ENCODE results near the gene SH3PXD2A.

SH3PXD2A gene

DNA sequence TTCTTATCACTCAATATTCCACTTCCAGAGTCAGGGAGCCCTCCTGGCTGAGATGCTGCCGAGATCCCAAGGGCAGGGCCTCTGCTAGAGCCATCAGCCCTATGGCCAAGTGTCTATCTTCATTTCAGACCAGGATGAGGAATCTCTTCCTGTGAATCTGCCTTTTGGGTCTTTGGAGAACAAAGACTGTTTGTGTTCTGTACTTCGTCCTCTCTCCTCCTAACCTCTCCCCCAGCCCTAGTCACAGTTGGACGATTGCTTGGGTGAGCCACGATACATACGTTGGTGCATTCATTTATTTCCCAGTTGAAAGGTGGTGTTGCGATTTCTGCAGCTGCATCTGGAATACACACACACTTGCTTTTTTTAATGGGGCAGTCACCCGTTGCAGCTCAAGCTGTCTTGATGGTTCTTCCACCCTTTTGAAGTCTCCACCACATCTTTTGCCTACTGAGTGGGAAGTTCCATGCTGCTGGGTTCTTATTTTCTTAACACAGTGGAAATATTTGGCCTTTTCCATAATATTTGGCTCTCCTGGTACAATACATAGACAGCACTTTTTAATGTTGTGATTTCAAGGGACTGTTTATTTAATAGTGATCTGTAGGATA lies 26.7 kb downstream of the SH3PXD2A start:
- Histone ChIP-seq H3K27me3 (ENCODE audit: control insufficient read depth in 1 of 2, insufficient read depth in 2 of 2, low read length in 2 of 2) (no peaks in the 10 kb centered on the region), H3K4me1 (ENCODE audit: insufficient read depth, low read length) (peaks cover 11% of the 10 kb centered on the region), H3K9ac (ENCODE audit: low read length) (no peak overlapping the region), H3K36me3 (ENCODE audit: insufficient read depth, low read length) (no peaks in the 10 kb centered on the region), H3K9me3 (ENCODE audit: low read length) (no peaks in the 10 kb centered on the region), H3K4me3 (ENCODE audit: low read depth in 1 of 2, low read length in 2 of 2) (no peak overlapping the region), H3K27ac (ENCODE audit: low read depth, low read length) (no peak overlapping the region)

DNA sequence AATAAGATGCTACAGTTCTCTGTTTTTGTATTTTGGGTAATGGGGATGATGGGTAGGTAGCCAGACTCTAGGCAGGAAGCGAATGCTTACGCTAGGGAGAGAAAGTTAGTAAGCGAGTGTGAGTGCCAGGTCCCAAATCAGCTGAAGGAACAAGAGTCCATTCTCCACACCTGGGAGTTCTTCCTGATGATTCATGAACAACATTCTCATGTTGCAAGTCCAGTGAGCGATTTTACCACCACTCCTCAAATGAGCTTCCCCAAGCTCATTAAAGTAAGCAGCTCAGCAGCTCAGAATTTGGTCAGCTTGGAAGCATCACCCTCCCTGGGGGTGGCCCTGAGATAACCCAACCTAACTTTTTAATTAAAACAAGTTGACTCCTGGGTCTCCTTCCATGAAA lies 27.3 kb downstream of the SH3PXD2A start:
- Histone ChIP-seq H3K9ac (ENCODE audit: low read length) (no peak overlapping the region), H3K4me1 (ENCODE audit: insufficient read depth, low read length) (peaks cover 15% of the 10 kb centered on the region), H3K27ac (ENCODE audit: low read depth, low read length) (no peak overlapping the region), H3K9me3 (ENCODE audit: low read length) (no peaks in the 10 kb centered on the region), H3K4me3 (ENCODE audit: low read depth in 1 of 2, low read length in 2 of 2) (no peak overlapping the region), H3K36me3 (ENCODE audit: insufficient read depth, low read length) (no peaks in the 10 kb centered on the region), H3K27me3 (ENCODE audit: control insufficient read depth in 1 of 2, insufficient read depth in 2 of 2, low read length in 2 of 2) (no peaks in the 10 kb centered on the region)

DNA sequence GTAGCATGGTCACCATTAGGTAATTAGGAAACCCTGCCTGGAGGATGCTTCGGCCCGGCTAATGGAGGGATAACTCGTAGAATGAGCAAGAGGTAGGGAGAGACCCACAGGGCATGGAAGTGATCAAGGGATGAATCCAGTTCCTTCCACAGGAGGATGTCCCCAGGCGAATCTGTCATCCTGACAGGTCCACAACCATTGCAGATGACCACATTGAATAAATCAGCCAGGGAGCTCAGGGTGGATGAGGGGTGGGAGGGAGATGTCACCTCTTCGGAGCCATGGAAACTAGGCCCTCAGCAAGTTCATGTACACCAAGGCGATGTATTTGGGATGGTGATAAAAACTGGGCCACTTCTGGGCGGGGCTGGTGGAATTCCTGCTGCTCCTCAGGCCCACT lies 28.5 kb downstream of the SH3PXD2A start:
- Histone ChIP-seq H3K9ac (ENCODE audit: low read length) (no peak overlapping the region), H3K4me3 (ENCODE audit: low read depth in 1 of 2, low read length in 2 of 2) (no peak overlapping the region), H3K4me1 (ENCODE audit: insufficient read depth, low read length) (peaks cover 20% of the 10 kb centered on the region), H3K27ac (ENCODE audit: low read depth, low read length) (no peak overlapping the region), H3K36me3 (ENCODE audit: insufficient read depth, low read length) (no peaks in the 10 kb centered on the region), H3K27me3 (ENCODE audit: control insufficient read depth in 1 of 2, insufficient read depth in 2 of 2, low read length in 2 of 2) (no peaks in the 10 kb centered on the region), H3K9me3 (ENCODE audit: low read length) (no peaks in the 10 kb centered on the region)

DNA sequence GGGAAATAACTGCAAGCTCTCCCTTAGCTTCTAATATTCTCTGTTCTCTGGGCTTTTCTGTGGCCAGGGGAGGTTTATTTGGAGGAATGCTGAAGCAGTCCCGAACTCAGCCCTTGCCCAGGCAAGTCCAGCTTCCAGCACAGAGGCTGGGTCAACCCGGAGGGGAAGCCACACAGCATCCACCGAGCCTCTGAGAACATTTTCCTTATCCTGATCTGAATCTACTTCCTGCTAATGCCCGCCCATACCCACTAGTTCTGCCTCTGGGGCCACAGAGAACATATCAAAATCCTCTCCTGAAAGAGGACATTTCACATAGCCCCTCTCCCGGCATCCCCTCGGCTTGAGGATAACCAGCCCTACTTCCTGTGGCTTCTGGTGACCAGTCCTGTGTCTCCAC lies 31.1 kb downstream of the SH3PXD2A start:
- Histone ChIP-seq H3K27me3 (ENCODE audit: control insufficient read depth in 1 of 2, insufficient read depth in 2 of 2, low read length in 2 of 2) (no peaks in the 10 kb centered on the region), H3K36me3 (ENCODE audit: insufficient read depth, low read length) (no peaks in the 10 kb centered on the region), H3K4me1 (ENCODE audit: insufficient read depth, low read length) (peaks cover 39% of the 10 kb centered on the region), H3K4me3 (ENCODE audit: low read depth in 1 of 2, low read length in 2 of 2) (no peak overlapping the region), H3K27ac (ENCODE audit: low read depth, low read length) (no peak overlapping the region), H3K9me3 (ENCODE audit: low read length) (no peaks in the 10 kb centered on the region), H3K9ac (ENCODE audit: low read length) (no peak overlapping the region)

DNA sequence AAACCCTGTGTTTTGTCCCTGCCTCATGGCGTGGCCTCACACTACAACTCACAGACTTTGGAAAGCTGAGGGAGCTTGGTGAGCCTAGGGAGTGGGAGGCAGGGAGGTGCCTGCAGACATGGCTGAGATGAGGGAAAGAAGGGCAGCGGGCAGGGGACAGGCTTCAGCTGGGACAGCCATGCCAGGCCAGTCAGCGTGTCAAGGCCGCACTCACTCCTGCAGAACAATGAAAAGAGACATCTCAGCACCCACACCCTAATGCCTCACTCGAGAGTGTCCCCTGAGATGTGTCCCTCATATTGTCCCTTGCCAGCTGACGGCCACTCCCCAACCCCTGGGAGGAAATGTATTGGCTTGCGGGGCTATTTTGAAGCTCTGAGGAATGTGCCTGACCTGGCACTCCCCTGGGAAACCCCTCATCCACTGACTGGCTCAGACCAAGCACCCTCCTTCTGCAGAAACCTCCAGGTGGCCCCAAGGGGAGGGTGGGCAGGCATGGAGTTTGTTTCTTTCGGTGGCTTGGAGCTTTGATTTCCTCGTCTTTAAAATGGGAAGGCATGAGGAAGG lies 31.6 kb downstream of the SH3PXD2A start:
- H3K9ac ChIP-seq (ENCODE audit: low read length) = no peak overlapping the region
- H3K4me1 ChIP-seq (ENCODE audit: insufficient read depth, low read length) = peaks cover 44% of the 10 kb centered on the region
- H3K27ac ChIP-seq (ENCODE audit: low read depth, low read length) = no peak overlapping the region

DNA sequence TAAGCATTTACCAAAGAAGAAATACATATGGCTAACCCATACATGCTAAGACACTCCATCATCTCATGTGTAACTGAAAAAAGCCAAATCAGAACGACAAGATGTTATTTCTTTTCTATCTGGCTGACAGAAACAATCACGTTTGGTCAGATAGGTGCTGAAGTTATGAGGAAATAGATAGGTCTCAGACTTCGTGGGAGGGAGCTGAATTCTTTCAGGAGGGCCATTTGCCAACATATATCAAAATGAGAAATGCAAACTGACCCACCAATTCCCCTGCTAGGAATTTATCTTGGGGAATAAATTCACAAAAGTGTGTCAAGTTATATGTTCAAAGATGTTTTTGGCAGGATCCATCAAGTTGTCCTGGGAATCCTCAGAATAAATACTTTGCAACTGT lies 32.6 kb downstream of the SH3PXD2A start:
- H3K9ac ChIP-seq (ENCODE audit: low read length) = no peak overlapping the region
- H3K36me3 ChIP-seq (ENCODE audit: insufficient read depth, low read length) = no peaks in the 10 kb centered on the region
- no peak overlapping the region for H3K27ac ChIP-seq (ENCODE audit: low read depth, low read length)
- peaks cover 46% of the 10 kb centered on the region for H3K4me1 ChIP-seq (ENCODE audit: insufficient read depth, low read length)
- H3K9me3 ChIP-seq (ENCODE audit: low read length) = no peaks in the 10 kb centered on the region
- H3K4me3 ChIP-seq (ENCODE audit: low read depth in 1 of 2, low read length in 2 of 2) = no peak overlapping the region
- no peaks in the 10 kb centered on the region for H3K27me3 ChIP-seq (ENCODE audit: control insufficient read depth in 1 of 2, insufficient read depth in 2 of 2, low read length in 2 of 2)

More for the DNA sequence above, 31.6 kb downstream of the SH3PXD2A start:
- H3K36me3 ChIP-seq (ENCODE audit: insufficient read depth, low read length) = no peaks in the 10 kb centered on the region
- H3K9me3 ChIP-seq (ENCODE audit: low read length) = no peaks in the 10 kb centered on the region
- H3K4me3 ChIP-seq (ENCODE audit: low read depth in 1 of 2, low read length in 2 of 2) = no peak overlapping the region
- H3K27me3 ChIP-seq (ENCODE audit: control insufficient read depth in 1 of 2, insufficient read depth in 2 of 2, low read length in 2 of 2) = no peaks in the 10 kb centered on the region

DNA sequence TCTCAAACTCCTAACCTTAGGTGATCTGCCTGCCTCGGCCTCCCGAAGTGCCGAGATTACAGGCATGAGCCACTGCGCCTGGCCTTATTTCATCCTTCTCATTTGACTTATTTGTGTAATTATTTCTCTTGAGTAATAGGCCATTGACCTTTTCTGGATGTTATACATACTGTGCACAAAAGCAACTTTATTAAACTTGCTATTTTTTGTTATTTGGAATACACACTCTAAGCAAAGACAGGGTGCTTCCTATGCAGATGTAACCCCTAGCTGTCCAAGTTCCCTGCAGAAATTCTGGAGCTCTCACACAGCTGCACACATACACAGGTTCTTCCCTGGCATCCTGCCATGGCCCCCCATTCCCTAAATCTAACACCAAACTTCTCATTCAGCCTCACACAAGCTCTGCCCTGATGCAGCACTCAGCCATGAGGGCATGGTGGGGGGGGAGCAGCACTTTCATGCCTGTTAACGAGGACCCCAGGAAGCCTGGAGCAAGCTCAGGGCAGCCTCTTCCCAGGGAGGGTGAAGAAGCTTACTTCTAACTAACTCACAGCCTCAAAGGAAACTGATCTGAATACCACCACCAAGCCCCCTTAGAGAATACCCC lies 33.2 kb downstream of the SH3PXD2A start:
- Histone ChIP-seq H3K36me3 (ENCODE audit: insufficient read depth, low read length) (no peaks in the 10 kb centered on the region), H3K9ac (ENCODE audit: low read length) (no peak overlapping the region), H3K9me3 (ENCODE audit: low read length) (no peaks in the 10 kb centered on the region), H3K4me1 (ENCODE audit: insufficient read depth, low read length) (peaks cover 46% of the 10 kb centered on the region), H3K27ac (ENCODE audit: low read depth, low read length) (no peak overlapping the region), H3K4me3 (ENCODE audit: low read depth in 1 of 2, low read length in 2 of 2) (no peak overlapping the region), H3K27me3 (ENCODE audit: control insufficient read depth in 1 of 2, insufficient read depth in 2 of 2, low read length in 2 of 2) (no peaks in the 10 kb centered on the region)

DNA sequence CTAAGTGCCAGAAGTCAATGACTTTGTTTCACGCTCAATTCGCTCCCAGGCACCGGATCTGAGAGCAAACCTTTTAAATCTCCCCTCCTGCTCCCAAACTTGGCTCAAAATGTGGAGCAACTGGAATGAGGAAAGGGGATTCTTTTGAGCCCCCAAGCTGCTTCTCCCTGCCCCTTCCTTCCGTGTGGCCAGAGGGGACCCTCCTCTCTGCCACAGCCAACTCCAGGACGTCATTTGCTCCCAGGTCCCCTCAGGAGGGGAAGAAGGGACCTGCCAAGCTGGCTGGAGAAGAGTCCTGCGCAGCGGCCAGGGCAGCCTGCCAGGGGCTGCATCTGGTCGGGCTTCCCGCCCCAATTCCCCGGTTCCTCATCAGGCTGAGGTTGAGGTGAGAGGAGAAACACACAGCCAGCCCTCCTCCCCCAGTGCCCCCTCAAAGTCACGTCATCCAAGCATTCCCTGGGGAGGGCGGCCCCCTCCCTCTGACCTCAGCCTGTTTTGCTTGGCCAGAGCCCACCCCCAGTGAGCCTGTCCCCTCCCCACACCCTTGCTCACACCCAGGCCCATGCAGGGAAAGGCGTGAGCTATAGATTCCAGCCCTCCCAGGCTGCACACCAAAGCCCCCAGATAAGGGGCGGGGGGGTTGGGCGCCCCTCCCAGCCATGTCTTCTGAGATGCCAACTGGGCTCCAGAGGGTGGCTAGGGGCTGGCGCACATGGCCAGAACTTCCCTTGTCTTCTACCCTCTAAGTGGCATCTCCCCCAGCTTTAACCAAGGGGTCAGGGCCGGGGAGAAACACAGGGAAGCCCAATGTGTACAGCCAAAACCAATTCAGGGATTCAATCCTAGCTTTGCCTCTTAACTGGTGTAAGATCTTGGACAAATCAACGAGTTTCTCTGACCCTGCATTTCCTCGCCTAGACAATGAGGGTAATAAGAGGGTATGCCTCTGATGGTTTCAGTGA lies 35.0 kb downstream of the SH3PXD2A start:
- Histone ChIP-seq H3K4me3 (ENCODE audit: low read depth in 1 of 2, low read length in 2 of 2) (no peak overlapping the region), H3K27me3 (ENCODE audit: control insufficient read depth in 1 of 2, insufficient read depth in 2 of 2, low read length in 2 of 2) (no peaks in the 10 kb centered on the region), H3K27ac (ENCODE audit: low read depth, low read length) (peak overlapping the region; percentile 53), H3K9ac (ENCODE audit: low read length) (no peak overlapping the region), H3K9me3 (ENCODE audit: low read length) (no peaks in the 10 kb centered on the region), H3K36me3 (ENCODE audit: insufficient read depth, low read length) (no peaks in the 10 kb centered on the region), H3K4me1 (ENCODE audit: insufficient read depth, low read length) (peaks cover 46% of the 10 kb centered on the region)

DNA sequence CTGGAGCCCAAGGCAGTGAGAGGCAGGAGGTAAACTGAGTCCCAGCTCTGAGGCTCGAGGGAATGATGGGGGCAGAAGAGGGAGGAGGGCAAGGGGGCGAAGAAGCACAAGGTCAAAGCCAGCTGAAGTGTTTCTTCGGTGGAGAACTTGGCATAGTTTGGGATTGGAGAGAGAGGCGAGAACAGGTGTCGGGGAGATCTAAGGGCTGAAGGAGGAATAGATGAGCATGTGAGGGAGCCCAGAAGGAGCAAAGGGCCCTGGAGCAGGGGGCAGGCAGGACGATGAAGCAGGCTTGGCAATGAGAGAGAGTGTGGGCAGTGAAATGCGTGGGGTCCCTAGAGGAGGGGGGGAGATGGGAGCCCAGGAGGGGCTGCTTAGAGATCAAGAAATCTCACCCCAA lies 35.9 kb downstream of the SH3PXD2A start:
- H3K36me3 ChIP-seq (ENCODE audit: insufficient read depth, low read length) = no peaks in the 10 kb centered on the region
- H3K4me3 ChIP-seq (ENCODE audit: low read depth in 1 of 2, low read length in 2 of 2) = no peak overlapping the region
- H3K4me1 ChIP-seq (ENCODE audit: insufficient read depth, low read length) = peaks cover 44% of the 10 kb centered on the region
- H3K27ac ChIP-seq (ENCODE audit: low read depth, low read length) = no peak overlapping the region
- no peaks in the 10 kb centered on the region for H3K9me3 ChIP-seq (ENCODE audit: low read length)
- H3K27me3 ChIP-seq (ENCODE audit: control insufficient read depth in 1 of 2, insufficient read depth in 2 of 2, low read length in 2 of 2) = no peaks in the 10 kb centered on the region
- H3K9ac ChIP-seq (ENCODE audit: low read length) = no peak overlapping the region

DNA sequence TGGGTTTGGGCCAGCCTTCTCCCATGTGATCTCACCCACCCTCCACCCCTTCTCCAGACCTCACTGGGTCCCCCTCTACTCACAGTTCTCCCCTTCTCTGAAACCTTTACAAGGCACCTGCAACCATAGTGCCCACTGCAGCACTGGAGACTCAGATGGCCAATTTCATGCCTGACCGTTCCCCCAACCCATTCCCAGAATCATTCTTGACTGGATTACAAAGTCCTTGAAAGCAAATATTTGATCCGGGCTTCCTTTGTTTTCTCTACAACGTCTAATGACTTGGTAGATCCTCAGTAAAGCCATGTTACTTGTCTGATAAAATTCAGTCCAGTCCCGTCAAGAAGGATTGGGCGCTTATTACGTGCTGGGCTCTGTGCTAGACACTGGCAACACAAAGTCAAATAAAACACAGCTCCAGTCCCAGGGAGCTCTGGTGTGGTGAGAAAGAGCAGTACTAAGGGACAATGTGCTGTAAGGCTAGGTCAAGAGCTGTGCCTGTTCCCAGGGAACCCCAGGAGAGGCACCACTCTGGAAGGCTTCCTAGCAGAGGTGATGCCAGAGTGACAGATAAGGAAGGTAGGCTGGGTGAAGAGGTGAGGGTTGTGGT lies 36.5 kb downstream of the SH3PXD2A start:
- no peaks in the 10 kb centered on the region for H3K36me3 ChIP-seq (ENCODE audit: insufficient read depth, low read length)
- H3K4me3 ChIP-seq (ENCODE audit: low read depth in 1 of 2, low read length in 2 of 2) = no peak overlapping the region
- H3K4me1 ChIP-seq (ENCODE audit: insufficient read depth, low read length) = peaks cover 38% of the 10 kb centered on the region
- no peaks in the 10 kb centered on the region for H3K9me3 ChIP-seq (ENCODE audit: low read length)
- H3K27me3 ChIP-seq (ENCODE audit: control insufficient read depth in 1 of 2, insufficient read depth in 2 of 2, low read length in 2 of 2) = no peaks in the 10 kb centered on the region
- H3K27ac ChIP-seq (ENCODE audit: low read depth, low read length) = no peak overlapping the region
- no peak overlapping the region for H3K9ac ChIP-seq (ENCODE audit: low read length)

DNA sequence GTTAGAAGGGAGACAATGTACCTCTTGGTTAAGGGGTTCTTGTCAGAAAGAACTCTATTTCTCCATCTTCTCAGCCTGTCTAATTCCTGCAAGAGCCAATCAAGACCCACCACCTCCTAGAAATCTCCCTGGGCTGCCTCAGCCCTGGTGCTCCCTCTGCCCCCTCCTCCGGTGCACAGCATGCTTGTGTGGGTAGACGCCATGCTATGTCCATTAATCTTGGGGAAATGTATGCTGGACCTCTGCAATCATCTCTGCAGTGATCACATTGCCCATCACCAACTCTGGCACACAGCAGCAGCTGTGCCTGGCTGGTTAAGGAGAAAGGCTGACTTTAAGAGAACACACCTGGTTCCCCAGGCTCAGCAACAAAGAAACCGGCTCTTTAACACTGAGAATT lies 37.3 kb downstream of the SH3PXD2A start:
- Histone ChIP-seq H3K4me3 (ENCODE audit: low read depth in 1 of 2, low read length in 2 of 2) (no peak overlapping the region), H3K9ac (ENCODE audit: low read length) (no peak overlapping the region), H3K27me3 (ENCODE audit: control insufficient read depth in 1 of 2, insufficient read depth in 2 of 2, low read length in 2 of 2) (no peaks in the 10 kb centered on the region), H3K27ac (ENCODE audit: low read depth, low read length) (no peak overlapping the region), H3K9me3 (ENCODE audit: low read length) (no peaks in the 10 kb centered on the region), H3K4me1 (ENCODE audit: insufficient read depth, low read length) (peaks cover 30% of the 10 kb centered on the region), H3K36me3 (ENCODE audit: insufficient read depth, low read length) (no peaks in the 10 kb centered on the region)

All from muscle layer of colon (tissue), 2 donors.